Measurements from ENCODE around the gene TRAPPC5.

DNA sequence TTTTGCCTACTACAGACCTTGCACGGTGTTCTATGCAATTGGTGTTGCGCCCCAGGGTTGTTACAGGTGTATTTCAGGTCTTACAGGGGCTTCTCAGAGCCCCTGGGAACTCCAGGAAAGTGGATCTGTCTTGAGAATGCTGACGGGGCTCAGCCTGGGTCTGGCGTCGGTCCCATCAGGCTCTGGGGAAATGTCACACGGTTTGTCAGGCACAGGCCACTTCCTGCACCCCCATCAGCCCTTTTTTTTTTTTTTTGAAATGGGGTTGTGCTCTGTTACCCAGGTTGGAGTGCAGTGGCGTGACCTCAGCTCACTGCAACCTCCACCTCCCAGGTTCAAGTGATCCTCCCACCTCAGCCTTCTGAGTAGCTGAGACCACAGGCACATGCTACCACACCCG is 38.0 kb downstream of the TRAPPC5 start:
- TF ChIP-seq, protein P1, sequence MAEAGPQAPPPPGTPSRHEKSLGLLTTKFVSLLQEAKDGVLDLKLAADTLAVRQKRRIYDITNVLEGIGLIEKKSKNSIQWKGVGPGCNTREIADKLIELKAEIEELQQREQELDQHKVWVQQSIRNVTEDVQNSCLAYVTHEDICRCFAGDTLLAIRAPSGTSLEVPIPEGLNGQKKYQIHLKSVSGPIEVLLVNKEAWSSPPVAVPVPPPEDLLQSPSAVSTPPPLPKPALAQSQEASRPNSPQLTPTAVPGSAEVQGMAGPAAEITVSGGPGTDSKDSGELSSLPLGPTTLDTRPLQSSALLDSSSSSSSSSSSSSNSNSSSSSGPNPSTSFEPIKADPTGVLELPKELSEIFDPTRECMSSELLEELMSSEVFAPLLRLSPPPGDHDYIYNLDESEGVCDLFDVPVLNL (CRISPR knock-in tag; IDR thresholded peaks at IDR 0.05; ENCODE audit: borderline replicate concordance, low read depth): no peak
- TF ChIP-seq, protein P2, sequence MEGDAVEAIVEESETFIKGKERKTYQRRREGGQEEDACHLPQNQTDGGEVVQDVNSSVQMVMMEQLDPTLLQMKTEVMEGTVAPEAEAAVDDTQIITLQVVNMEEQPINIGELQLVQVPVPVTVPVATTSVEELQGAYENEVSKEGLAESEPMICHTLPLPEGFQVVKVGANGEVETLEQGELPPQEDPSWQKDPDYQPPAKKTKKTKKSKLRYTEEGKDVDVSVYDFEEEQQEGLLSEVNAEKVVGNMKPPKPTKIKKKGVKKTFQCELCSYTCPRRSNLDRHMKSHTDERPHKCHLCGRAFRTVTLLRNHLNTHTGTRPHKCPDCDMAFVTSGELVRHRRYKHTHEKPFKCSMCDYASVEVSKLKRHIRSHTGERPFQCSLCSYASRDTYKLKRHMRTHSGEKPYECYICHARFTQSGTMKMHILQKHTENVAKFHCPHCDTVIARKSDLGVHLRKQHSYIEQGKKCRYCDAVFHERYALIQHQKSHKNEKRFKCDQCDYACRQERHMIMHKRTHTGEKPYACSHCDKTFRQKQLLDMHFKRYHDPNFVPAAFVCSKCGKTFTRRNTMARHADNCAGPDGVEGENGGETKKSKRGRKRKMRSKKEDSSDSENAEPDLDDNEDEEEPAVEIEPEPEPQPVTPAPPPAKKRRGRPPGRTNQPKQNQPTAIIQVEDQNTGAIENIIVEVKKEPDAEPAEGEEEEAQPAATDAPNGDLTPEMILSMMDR (IDR thresholded peaks at IDR 0.05): no peak
- TF ChIP-seq, protein P3, sequence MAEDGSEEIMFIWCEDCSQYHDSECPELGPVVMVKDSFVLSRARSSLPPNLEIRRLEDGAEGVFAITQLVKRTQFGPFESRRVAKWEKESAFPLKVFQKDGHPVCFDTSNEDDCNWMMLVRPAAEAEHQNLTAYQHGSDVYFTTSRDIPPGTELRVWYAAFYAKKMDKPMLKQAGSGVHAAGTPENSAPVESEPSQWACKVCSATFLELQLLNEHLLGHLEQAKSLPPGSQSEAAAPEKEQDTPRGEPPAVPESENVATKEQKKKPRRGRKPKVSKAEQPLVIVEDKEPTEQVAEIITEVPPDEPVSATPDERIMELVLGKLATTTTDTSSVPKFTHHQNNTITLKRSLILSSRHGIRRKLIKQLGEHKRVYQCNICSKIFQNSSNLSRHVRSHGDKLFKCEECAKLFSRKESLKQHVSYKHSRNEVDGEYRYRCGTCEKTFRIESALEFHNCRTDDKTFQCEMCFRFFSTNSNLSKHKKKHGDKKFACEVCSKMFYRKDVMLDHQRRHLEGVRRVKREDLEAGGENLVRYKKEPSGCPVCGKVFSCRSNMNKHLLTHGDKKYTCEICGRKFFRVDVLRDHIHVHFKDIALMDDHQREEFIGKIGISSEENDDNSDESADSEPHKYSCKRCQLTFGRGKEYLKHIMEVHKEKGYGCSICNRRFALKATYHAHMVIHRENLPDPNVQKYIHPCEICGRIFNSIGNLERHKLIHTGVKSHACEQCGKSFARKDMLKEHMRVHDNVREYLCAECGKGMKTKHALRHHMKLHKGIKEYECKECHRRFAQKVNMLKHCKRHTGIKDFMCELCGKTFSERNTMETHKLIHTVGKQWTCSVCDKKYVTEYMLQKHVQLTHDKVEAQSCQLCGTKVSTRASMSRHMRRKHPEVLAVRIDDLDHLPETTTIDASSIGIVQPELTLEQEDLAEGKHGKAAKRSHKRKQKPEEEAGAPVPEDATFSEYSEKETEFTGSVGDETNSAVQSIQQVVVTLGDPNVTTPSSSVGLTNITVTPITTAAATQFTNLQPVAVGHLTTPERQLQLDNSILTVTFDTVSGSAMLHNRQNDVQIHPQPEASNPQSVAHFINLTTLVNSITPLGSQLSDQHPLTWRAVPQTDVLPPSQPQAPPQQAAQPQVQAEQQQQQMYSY (CRISPR knock-in tag; IDR thresholded peaks at IDR 0.05): no peak
- TF ChIP-seq TEAD1 (CRISPR knock-in tag; IDR thresholded peaks at IDR 0.05) (no peak), NR3C1 (CRISPR knock-in tag; conservative IDR thresholded peaks at IDR 0.05; ENCODE audit: low read depth) (no peak), ZNF121 (CRISPR knock-in tag; IDR thresholded peaks at IDR 0.05) (no peak), GTF2I (CRISPR knock-in tag; conservative IDR thresholded peaks at IDR 0.05) (no peak)
